NCI-H128 (cell line): Measurements from ENCODE around the gene ALAS2.
"Not testable (repeated sequence)": the region's sequence is repeated elsewhere in the genome, so short reads cannot be mapped to it uniquely, and the experiment has no call there.

Experiments
- DNase-seq: peaks from one replicate; lab custom pipeline; 2025; ENCODE audit not compliant: unreplicated experiment; lab: John Stamatoyannopoulos, UW

ALAS2 gene

DNA sequence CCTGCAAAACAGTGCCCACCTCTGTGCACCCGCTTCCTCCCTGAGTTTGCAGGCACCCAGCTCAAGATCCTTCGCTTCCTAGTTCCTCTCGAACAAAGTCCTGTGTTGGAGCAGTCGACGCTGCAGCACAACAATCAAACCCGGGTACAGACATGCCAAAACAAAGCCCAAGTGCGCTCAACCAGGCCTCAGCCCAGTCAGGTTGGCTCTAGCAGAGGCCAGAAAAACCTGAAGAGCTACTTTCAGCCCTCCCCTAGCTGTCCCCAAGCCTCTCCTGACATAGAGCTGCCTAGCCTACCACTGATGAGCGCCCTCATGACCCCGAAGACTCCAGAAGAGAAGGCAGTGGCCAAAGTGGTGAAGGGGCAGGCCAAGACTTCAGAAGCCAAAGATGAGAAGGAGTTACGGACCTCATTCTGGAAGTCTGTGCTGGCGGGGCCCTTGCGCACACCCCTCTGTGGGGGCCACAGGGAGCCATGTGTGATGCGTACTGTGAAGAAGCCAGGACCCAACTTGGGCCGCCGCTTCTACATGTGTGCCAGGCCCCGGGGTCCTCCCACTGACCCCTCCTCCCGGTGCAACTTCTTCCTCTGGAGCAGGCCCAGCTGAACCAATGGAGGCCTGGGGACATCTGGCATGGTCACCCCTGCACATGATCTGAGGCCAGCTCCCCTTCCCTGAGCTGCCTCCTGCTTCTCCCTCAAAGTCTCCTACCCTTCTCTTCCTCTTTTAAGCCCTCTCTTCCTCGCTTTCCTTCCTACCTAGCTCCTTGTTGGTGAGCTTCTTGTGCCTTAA, 23.8 kb downstream of the ALAS2 start:
- DNase-seq, result no peak

DNA sequence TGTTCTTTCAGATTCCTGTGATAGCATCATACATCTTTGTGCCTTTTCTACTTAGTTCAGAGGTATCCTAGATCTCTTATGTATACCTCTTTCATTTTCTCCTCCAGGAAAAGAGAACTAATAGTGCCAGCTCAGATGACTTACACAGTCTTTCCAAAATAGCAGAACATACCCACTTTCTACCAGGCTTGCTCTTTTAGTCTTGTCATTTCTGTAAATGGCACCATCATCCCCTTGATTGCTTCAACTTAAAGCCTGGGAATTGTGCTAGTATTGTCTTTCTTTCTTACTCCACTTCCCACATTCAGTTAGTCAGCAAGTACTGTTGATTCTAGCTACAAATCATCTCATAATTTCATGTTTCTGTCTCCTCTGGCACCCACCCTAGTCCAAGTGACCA, 25.5 kb downstream of the ALAS2 start:
- no peak for DNase-seq

DNA sequence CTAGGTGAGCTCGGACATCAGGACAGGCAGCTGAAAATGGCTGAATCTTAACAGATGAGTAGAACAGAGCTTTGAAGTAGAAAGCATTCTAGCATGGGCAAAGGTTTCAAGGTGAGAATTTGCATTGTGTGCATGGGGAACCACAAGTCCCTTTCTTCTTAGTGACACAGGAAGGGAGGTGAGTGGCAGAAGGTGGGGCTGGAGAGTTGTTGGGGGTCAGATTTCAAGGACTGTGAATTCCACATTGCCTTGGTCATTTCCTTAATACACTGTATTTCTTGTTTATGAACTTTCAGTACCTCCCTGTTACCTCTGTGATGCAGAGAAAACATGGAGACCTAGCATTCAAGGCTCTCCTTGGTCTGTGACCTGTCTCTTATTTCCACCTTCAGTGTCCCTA, 26.5 kb downstream of the ALAS2 start:
- no peak for DNase-seq

DNA sequence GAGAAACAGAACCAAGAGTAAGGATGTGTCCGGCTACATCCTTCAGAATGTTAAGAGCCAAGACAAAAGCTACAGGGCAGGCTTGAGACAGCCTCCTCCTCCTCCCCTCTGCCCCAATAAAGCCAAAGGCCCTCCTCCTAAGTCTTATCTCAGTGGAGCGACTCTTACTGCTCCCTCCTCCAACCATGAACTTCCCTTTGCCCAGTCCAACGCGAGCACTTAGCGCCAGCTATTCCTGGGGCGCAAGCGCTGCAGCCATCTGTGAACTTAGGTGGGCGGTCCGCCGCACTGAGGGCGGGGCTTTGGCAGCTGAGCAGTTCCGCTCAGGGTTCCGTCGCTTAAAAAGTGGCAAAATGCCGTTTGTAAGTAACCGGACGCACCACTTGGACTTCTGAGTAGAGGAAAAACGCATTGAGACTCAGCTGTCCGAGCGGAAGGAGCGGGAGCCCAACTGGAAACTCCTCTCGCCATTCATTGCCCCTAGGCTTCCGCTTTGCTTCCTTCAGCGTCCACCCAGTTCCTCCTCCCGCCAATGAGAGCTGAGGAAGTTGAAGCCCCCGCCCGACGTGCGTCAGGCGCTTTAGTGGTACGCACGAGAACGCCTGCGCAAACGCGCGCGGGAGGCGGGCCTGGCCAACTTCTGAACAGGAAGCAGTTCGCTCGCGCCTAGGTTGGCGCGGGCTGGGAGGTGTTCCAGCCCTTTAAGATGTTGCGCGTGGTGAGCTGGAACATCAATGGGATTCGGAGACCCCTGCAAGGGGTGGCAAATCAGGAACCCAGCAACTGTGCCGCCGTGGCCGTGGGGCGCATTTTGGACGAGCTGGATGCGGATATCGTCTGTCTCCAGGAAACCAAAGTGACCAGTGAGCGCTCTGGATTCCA, 30.8 kb downstream of the ALAS2 start, which contains the start of gene APEX2:
Gene APEX2, plus strand, starts transcription at position 647 of the 882 bp plus-strand sequence. Its CDS starts 60 bp downstream, at position 707.
- DNase-seq, result peak; percentile 83

DNA sequence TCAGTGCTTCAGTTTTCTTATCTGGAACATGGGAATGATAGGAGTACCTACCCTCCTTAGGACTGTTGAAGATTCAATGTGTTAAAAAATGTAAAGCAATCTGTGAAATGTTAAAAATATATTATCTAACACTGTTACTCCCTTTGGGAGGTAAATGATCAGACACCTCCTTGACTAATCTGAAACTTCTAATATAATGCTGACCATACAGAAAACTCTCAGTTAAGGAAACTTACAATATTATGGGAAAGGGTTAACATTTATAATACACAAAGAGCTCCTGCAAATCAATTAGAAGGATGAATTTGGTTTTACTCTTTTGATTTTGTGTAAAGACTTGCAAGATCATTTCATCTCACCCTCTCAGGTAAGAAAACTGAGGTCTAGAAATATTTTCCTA, 35.2 kb downstream of the ALAS2 start:
- DNase-seq, result no peak

DNA sequence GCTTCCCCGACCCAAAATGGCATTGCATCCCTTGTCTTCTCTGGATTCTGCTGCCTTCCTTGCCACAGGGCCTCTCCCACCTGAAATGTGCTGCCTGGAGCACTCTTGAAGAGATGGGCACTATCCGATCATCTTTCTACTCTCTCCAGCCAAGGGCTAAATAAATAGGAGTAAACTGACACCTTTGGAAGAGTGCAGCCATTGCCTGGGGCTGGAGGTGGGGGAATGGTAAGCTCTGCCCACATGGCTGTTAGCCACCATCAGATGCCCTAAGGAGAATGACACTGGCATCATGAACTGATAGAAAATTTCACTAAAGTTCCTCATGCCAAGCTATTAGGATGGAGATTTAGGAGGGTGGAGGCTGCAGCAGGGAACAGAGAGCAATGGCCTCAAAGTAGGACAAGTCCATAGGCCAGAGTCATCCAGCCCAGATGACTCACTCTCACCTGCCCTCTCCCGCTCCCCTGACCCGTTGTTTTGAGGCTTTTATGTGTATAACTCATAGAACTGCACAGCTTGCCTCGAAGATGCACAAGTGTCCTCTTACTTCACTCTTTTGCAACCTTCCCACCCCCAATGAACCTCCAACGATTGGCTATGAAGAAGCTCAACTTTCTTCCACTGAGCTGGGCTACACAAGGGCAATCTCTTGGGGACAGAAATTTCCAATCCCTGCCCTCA, 36.0 kb downstream of the ALAS2 start:
- no peak for DNase-seq

DNA sequence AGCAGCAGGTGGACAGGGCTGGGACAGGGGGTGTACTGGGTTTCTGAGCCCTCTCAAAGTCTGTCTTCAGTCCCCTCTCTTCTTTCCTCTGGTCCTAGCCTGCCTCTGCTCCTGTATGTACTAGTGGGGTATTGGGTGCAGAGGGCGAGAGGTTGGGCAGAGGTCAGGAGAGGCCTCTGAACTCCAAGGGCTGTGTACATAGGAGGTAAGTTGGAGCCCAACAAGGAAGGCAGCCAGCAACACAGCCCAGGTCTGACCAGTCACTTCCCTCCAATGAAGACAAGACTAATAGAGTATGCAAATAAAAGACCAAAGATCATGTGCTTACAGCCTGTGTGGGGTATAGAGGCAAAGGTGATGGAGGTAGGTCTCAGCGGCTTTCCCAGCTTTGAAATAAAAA, 36.7 kb downstream of the ALAS2 start, which contains the start of gene PFKFB1:
Gene PFKFB1, minus strand, starts transcription at position 90 of the 400 bp plus-strand sequence. CDS start 181 bp downstream, outside the sequence.
- DNase-seq, result no peak

DNA sequence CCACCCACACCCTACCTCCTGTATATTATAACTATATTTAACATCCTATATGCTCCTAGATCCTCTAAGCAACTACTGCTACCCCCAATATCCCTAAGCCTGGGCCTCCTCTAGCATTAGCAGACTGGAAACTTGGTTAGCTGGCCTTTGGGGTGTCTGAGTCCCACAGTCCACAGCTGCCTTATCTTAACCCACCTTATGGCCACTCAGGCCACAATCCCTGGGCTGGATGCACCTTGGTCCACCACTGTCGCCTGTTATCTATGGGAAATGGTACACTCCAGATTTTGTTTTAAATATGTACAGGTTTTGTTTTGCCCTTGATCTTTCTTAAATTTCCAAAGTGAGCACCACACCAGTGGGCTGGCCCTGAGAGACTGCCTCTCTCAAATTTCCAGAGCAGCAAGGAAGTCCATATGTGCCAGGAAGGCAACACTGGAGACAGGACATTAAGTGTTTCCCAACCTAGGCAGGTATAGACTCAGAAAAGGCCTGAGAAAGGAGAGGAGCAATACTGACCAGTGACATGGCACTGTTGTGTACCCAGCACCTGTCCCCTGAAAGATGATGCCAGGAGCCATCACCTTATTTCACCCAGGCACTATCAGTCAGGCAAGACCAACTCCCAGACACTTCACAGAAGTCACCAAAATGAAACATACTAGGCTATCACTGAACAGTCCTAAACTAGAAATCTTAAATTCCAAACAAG, 37.7 kb downstream of the ALAS2 start:
- no peak for DNase-seq

DNA sequence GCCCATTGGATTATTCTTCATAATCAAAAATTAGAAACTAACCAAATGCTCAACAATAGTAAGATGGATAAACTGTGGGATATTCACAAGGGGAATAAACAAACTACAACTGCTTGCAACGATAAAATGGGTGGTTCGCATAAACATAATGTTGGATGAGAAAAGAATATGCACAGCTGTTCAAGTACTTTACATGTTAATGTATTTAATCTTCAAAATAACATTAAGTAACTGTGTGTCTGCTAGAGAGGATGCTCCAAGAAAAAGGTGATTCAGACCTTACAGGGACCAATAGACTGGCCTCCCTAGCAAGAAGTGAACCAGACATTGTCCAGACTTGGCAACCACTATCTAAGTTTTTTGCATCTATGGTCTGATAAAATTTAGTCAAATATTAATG, 39.1 kb downstream of the ALAS2 start:
- DNase-seq, result no peak

DNA sequence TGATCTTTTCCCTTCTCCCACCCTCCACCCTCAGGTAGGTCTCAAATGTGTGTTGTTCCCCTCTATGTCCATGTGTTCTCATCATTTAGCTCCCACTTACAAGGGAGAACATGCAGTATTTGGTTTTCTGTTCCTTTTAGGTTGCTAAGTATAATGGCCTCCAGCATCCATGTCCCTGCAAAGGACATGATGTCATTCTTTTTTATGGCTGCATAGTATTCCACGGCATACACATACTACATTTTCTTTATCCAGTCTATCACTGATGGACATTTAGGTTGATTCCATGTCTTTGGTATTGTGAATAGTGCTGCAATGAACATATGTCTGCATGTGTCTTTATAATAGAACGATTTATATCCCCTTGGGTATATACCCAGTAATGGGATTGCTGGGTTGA, 47.5 kb downstream of the ALAS2 start:
- DNase-seq, result not testable (repeated sequence)

DNA sequence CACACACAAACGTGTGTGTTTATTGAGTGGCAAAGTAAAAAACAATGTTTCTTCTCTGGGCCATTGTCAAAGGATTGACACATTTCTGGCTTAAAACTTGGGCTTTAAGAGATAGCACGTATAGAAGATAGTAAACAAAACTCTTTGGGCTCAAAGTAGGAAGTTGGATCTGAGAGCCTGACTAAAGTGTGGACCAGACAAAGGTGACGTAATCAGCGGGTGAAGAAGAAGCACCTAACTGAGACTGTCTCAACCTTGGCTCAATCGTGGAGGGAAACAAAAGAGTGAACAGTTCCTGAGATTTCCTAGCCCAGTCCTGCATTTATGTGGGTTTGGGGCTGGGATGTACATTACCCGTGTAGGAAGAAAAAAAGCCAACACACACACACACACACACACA, 50.4 kb downstream of the ALAS2 start:
- DNase-seq, result no peak

DNA sequence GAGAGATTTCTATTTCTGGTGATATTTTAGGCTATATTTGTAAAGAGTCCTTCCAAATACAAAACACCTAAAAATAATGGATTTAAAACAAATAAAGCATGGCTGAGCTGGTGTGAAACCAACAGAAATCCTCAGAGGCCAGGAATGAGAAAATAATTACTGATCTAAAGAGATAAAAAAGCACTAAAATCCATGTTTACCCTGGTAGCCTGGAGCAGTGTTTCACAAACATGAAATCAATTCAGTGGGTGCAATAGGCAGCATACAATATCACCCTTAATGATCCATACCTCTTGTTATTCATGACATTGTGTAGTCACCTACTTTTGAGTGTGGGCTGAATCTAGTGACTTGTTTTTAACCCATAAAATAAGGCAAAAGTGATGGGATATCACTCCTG, 51.3 kb downstream of the ALAS2 start:
- no peak for DNase-seq

DNA sequence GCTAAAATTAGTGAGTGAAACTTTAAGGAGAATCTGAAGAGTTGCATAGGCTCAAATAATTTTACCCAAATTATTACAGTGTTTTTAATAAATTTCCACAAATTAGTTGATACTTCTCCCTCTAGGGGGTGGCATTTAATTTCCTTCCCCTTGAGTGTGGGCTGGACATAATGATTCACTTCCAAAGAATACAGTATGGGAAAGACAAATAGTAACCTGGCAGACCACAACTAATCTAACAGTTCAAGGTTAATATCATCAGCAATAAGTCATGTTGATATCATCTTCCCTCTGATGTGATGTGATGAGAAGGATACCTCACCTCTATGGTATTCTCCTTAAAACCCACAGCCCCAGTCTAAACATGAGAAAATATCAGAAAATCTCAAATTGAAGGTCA, 52.3 kb downstream of the ALAS2 start:
- DNase-seq, result no peak

DNA sequence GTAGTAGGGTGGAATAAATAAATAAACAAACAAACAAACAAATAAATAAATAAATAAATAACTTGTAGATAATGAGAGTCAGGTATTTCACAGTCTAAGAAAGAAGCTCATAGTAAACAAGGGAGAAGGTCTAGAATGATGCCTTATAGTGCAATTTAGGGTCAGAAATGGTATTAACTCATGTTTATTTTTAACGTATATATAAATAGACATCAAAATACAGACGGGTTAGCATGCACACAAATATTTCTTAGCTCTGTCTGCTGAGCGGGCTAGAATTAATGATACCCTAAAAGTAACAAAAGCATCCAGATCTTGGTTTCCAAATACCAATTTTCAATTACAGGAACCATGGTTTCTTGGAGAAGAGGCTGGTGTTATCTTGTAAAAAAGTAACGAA, 53.4 kb downstream of the ALAS2 start:
- DNase-seq, result no peak

DNA sequence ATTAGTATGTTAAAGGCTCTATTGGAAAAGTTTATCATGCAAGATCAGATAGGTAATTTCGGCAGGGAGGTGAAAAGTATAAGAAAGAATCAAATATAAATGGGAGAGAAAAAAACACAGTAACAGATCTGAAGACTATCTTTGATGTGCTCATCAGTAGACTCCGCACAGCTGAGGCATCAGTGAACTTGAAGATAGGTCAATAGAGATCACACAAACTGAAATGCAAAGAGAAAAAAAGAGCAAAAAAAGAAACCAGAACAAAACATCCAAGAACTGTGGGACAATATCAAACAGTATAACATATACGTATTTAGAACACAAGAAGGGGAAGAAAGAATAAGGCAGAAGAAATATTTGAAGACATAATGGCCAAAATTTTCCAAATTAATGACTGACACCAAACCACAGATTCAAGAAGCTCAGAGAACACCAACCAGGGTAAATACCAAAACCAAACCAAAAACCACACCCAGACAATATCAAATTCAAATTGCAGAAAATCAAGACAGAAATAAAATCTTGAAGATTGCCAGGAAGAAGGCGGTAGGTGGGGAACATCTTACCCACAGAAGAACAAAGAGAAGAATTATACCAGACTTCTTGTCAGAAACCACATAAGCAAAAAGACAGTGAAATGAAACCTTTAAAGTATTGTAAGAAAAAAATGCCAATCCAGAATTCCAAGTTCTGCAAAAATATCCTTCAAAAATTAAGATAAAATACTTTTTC, 65.8 kb downstream of the ALAS2 start:
- no peak for DNase-seq

DNA sequence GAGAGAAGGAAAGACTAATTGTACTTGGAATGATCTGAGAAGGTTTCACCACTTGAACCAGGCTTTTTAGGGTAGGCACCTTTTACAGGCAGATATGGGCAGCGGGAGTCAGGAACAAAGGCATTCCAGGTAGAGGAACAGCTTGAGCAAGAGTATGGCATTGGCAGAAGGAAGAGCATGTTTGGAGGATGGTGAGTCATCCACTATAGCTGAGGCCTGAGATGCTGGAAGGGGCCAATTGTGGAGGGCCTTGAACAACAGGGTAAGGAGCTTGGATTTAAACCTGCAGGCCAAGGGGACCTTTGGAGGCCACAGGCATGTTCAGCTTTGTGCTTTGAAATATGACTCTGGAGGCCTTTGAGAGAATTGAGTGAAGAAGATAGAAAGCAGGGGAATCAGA, 69.0 kb downstream of the ALAS2 start:
- DNase-seq, result no peak
